HG02759 (cell line): ENCODE results near the gene RTCA.
"Not testable (repeated sequence)": the region's sequence is repeated elsewhere in the genome, so short reads cannot be mapped to it uniquely, and the experiment has no call there.

Experiments
- ATAC-seq: cut with Tn5 transposase; IDR thresholded peaks from one replicate; pipeline ENCODE4 v1.9.1; 2021; ENCODE audit warnings: mild to moderate bottlenecking, moderate library complexity; ENCODE audit not compliant: unreplicated experiment

RTCA gene

GRCh38 chr1:100265931-100266740, at the start of gene RTCA:
TSS of gene RTCA (plus strand) at chr1:100266216. CDS start at chr1:100266376, 160 bp downstream.
- ATAC-seq, result peak; percentile 98

- no peak for ATAC-seq
Measured at GRCh38 chr1:100217834-100218233, 48.2 kb upstream of the RTCA start.

- ATAC-seq, result no peak
Measured at GRCh38 chr1:100219457-100219856, 46.6 kb upstream of the RTCA start.

GRCh38 chr1:100219883-100220282, 46.1 kb upstream of the RTCA start:
- ATAC-seq, result no peak

- ATAC-seq, result no peak
Measured at GRCh38 chr1:100222428-100222827, 43.6 kb upstream of the RTCA start.

- ATAC-seq, result no peak
Measured at GRCh38 chr1:100229681-100230443, 36.2 kb upstream of the RTCA start.

- ATAC-seq, result no peak
Measured at GRCh38 chr1:100230765-100231164, 35.3 kb upstream of the RTCA start.

GRCh38 chr1:100231721-100232120, 34.3 kb upstream of the RTCA start:
- no peak for ATAC-seq

GRCh38 chr1:100232156-100232555, 33.9 kb upstream of the RTCA start:
- no peak for ATAC-seq

- ATAC-seq, result not testable (repeated sequence)
Measured at GRCh38 chr1:100233566-100233965, 32.5 kb upstream of the RTCA start.

GRCh38 chr1:100234432-100234831, 31.6 kb upstream of the RTCA start:
- no peak for ATAC-seq

GRCh38 chr1:100237091-100237490, 28.9 kb upstream of the RTCA start:
- no peak for ATAC-seq

- ATAC-seq, result no peak
Measured at GRCh38 chr1:100239961-100240360, 26.1 kb upstream of the RTCA start.

- ATAC-seq, result no peak
Measured at GRCh38 chr1:100240631-100241030, 25.4 kb upstream of the RTCA start.

GRCh38 chr1:100246738-100247137, 19.3 kb upstream of the RTCA start:
- ATAC-seq, result no peak

- ATAC-seq, result no peak
Measured at GRCh38 chr1:100249155-100249536, 16.9 kb upstream of the RTCA start.

GRCh38 chr1:100249537-100250257, 16.3 kb upstream of the RTCA start, which contains the start of gene DBT:
TSS of gene DBT (minus strand) at chr1:100249834. CDS start at chr1:100249820, 14 bp downstream.
- peak; percentile 100 for ATAC-seq

- no peak for ATAC-seq
Measured at GRCh38 chr1:100250264-100250663, 15.8 kb upstream of the RTCA start.

- no peak for ATAC-seq
Measured at GRCh38 chr1:100250807-100251206, 15.2 kb upstream of the RTCA start.

- ATAC-seq, result no peak
Measured at GRCh38 chr1:100252901-100253300, 13.1 kb upstream of the RTCA start.

GRCh38 chr1:100253552-100253951, 12.5 kb upstream of the RTCA start:
- ATAC-seq, result no peak
